22Rv1 (cell line): ENCODE results near the gene GRAMD2B.
"Not testable (repeated sequence)": the region's sequence is repeated elsewhere in the genome, so short reads cannot be mapped to it uniquely, and the experiment has no call there.

Experiments used
- H3K27ac ChIP-seq: fragments of 450-650 bp; 2 replicates; pipeline ENCODE4 v1.5.1; 2017
- ZFX ChIP-seq: fragments of 450-650 bp; IDR thresholded peaks from 2 replicates; pipeline ENCODE4 v1.6.1; 2017; ENCODE audit warnings: antibody characterized with exemption, borderline replicate concordance
- TF ChIP-seq, protein P1 (sequence below): fragments of 450-650 bp; IDR thresholded peaks from 2 replicates; pipeline ENCODE4 v1.5.1; 2017; ENCODE audit warnings: mild to moderate bottlenecking

The GRAMD2B gene

GRCh38 chr5:126395605-126396004 lies 27.6 kb upstream of the GRAMD2B start:
- H3K27ac ChIP-seq: no peak overlapping the region
- TF ChIP-seq, protein P1, sequence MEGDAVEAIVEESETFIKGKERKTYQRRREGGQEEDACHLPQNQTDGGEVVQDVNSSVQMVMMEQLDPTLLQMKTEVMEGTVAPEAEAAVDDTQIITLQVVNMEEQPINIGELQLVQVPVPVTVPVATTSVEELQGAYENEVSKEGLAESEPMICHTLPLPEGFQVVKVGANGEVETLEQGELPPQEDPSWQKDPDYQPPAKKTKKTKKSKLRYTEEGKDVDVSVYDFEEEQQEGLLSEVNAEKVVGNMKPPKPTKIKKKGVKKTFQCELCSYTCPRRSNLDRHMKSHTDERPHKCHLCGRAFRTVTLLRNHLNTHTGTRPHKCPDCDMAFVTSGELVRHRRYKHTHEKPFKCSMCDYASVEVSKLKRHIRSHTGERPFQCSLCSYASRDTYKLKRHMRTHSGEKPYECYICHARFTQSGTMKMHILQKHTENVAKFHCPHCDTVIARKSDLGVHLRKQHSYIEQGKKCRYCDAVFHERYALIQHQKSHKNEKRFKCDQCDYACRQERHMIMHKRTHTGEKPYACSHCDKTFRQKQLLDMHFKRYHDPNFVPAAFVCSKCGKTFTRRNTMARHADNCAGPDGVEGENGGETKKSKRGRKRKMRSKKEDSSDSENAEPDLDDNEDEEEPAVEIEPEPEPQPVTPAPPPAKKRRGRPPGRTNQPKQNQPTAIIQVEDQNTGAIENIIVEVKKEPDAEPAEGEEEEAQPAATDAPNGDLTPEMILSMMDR: no peak
- TF ChIP-seq ZFX: no peak

DNA sequence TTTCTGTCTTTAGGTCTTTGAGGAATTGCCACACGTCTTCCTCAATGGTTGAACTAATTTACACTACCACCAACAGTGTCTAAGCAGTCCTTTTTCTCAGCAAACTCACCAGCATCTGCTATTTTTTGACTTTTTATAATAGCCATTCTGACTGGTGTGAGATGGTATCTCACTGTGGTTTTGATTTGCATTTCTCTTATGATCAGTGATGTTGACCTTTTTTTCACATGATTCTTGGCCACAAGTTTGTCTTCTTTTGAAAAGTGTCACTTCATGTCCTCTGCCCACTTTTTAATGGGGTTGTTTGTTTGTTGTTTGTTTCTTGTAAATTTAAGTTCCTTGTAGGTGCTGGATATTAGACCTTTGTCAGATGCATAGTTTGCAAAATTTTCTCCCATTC lies 26.5 kb upstream of the GRAMD2B start:
- H3K27ac ChIP-seq: not testable (repeated sequence)

DNA sequence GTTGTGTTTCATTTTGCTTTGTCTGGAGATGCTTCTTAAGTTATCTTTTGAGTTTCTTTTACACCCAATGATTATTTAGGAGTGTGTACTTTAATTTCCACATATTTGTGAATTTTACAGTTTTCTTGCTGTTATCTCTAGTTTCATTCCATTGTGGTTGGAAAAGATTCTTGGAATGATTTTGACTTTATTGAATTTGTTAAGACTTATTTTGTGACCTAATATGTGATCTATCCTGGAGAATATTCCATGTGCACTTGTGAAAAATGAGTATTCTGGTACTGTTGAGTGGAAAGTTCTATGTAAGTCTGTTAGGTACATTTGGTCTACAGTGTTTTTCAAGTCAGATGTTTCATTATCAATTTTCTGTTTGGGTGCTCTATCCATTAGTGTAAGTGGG lies 24.4 kb upstream of the GRAMD2B start:
- TF ChIP-seq ZFX: no peak
- TF ChIP-seq, protein P1: no peak
- H3K27ac ChIP-seq: no peak overlapping the region

- no peak overlapping the region for H3K27ac ChIP-seq
- TF ChIP-seq ZFX: no peak
- TF ChIP-seq, protein P1: no peak
Observed at GRCh38 chr5:126400621-126401251, 22.5 kb upstream of the GRAMD2B start.

DNA sequence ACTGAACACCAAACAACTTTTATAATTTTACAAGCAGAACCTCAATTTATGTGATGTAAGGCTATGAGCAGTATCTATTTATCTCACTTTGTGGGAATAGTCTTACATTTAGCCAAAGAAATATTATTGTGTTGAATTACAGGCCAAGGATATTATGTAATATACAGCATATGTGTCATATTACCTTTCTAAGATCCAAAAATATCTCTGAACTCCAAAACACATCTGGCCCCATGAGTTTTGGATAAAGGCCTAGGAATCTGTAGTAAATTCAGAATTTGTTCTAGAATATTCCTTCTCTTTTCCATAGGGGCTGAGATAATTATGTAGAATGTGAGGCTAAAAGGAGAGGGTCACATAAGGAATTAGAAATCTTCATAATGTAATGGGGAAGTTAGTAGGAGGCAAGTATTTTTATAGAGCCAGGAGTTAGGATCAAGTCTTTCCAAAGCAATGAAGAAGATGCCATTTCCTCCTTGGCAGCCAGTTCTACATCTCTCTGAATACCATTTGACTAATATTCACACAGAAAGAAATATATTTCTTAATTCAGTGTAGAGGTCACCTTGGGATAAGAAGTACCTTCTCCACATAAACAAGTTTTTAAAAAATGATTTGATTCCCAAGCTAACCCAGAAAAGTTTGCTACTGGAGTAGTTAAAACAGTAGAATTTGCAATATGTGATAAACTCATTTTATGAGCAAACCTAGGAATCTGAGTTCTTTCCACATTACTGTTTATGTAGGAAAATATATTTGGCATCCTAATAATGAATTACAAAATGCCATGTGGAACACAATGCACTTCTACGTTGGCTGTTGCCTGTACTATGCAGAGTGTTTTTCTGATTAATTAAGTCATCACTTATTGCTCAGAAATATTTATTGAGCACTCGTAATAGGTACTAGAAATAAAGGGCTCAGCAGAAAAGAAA lies 20.3 kb upstream of the GRAMD2B start:
- TF ChIP-seq, protein P1: no peak
- no peak for TF ChIP-seq ZFX
- H3K27ac ChIP-seq: no peak overlapping the region

DNA sequence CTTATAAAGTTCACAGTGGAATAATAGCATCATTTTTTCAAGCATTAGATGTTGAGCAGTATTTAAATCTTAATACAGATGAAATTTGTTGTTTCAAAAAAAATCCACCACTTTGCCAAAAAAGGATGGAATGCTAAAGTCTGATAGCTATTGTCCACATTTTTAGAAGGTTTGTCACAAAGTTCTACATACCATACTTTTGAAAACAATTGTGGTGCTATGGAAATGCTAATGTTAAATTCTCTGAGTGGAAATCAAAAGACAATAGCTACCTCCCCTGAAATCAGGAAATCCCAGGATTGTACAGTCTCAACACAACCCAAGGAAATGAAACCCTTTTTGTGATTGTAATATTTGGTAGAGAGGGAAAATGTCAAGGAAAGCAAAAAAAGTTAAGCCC lies 19.3 kb upstream of the GRAMD2B start:
- TF ChIP-seq, protein P1: no peak
- no peak for TF ChIP-seq ZFX
- H3K27ac ChIP-seq: no peak overlapping the region

DNA sequence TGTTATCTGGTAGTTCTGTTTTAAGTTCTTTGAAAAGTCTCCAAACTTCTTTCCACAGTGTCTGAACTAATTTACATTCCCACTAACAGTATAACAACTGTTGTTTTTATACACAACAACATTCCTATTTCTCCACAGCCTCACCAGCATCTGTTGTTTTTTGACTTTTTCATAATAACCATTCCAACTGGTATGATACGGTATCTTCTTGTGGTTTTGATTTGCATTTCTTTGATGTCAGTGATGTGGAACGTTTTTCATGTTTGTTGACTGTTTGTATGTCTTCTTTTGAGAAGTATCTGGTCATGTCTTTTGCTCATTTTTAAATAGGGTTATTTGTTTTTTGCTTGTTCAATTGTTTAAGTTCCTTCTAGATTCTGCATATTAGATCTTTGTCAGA lies 12.6 kb upstream of the GRAMD2B start:
- H3K27ac ChIP-seq: no peak overlapping the region
- TF ChIP-seq, protein P1: no peak
- no peak for TF ChIP-seq ZFX
